Hepatocyte (in vitro differentiated cells): ENCODE measurements around the gene MCMBP. TPM values are rescaled to one million over a fixed set of nuclear protein-coding genes. Genes with fewer than 3 reads are reported as not detected.

Experiments used
- DNase-seq: peaks from one replicate; pipeline ENCODE4 v3.0.0-alpha.2; 2016; ENCODE audit warnings: low spot score
- H2AFZ ChIP-seq: fragments of 200-600 bp; sonication (generic); 2 replicates; pipeline ENCODE4 v1.6.0; 2016; ENCODE audit warnings: antibody characterized with exemption, mild to moderate bottlenecking
- H3K27ac ChIP-seq: fragments of 200-600 bp; sonication (generic); 2 replicates; pipeline ENCODE4 v1.5.1; 2016; ENCODE audit warnings: mild to moderate bottlenecking
- H3K27me3 ChIP-seq: fragments of 200-600 bp; sonication (generic); 2 replicates; pipeline ENCODE4 v1.6.1; 2016
- H3K36me3 ChIP-seq: fragments of 200-600 bp; sonication (generic); replicated peaks from 2 replicates; pipeline ENCODE4 v1.5.1; 2016; ENCODE audit warnings: low read depth; ENCODE audit not compliant: insufficient read depth
- H3K4me1 ChIP-seq: fragments of 200-600 bp; sonication (generic); 2 replicates; pipeline ENCODE4 v1.5.1; 2016; ENCODE audit warnings: mild to moderate bottlenecking, moderate library complexity; ENCODE audit not compliant: insufficient read depth
- H3K4me2 ChIP-seq: fragments of 200-600 bp; sonication (generic); 2 replicates; pipeline ENCODE4 v1.6.0; 2016
- H3K4me3 ChIP-seq: fragments of 200-600 bp; sonication (generic); 2 replicates; pipeline ENCODE4 v1.5.1; 2016; ENCODE audit warnings: mild to moderate bottlenecking
- H3K79me2 ChIP-seq: fragments of 200-600 bp; sonication (generic); 2 replicates; pipeline ENCODE4 v1.6.0; 2017; ENCODE audit warnings: mild to moderate bottlenecking
- H3K9me2 ChIP-seq: fragments of 200-600 bp; sonication (generic); replicated peaks from 2 replicates; pipeline ENCODE4 v1.6.0; 2017; ENCODE audit warnings: mild to moderate bottlenecking; ENCODE audit not compliant: insufficient read depth
- H3K9me3 ChIP-seq: fragments of 200-600 bp; sonication (generic); 2 replicates; pipeline ENCODE4 v1.5.1; 2016; ENCODE audit warnings: low read depth, mild to moderate bottlenecking
- H4K20me1 ChIP-seq: fragments of 200-600 bp; sonication (generic); 2 replicates; pipeline ENCODE4 v1.6.0; 2016; ENCODE audit warnings: mild to moderate bottlenecking; ENCODE audit not compliant: insufficient read depth, poor library complexity, severe bottlenecking
- CTCF ChIP-seq: fragments of 200-600 bp; sonication (generic); IDR thresholded peaks from 2 replicates; pipeline ENCODE4 v1.5.1; 2016; ENCODE audit warnings: antibody characterized with exemption, mild to moderate bottlenecking; ENCODE audit not compliant: poor library complexity
- EZH2 ChIP-seq: fragments of 200-600 bp; sonication (generic); IDR thresholded peaks from 2 replicates; pipeline ENCODE4 v1.6.1; 2016; ENCODE audit warnings: antibody characterized with exemption, mild to moderate bottlenecking, borderline replicate concordance
- EZH2phosphoT487 ChIP-seq: fragments of 200-600 bp; sonication (generic); IDR thresholded peaks from one replicate; pipeline ENCODE4 v1.6.1; 2018; ENCODE audit warnings: antibody characterized with exemption, mild to moderate bottlenecking, low read depth, moderate library complexity; ENCODE audit not compliant: unreplicated experiment, severe bottlenecking
- WGBS: methylation state at CpG from one replicate; pipeline ENCODE4 v1.1.6; 2016; ENCODE audit warnings: low lambda C conversion rate; ENCODE audit errors: missing lambda C conversion rate; 5-methylcytosine and 5-hydroxymethylcytosine counted together
- polyA plus RNA-seq: library from polyadenylated mRNA; unstranded; fragments of >200 nt; fragmentation: Nextera tagmentation; extraction: Ambion mirVana; gene quantifications from 2 replicates; pipeline ENCODE4 v1.2.1, GENCODE V29; 2016
- total RNA-seq: library from RNA; depleted of rRNA; stranded (reverse); fragments of >200 nt; gene quantifications from 2 replicates; pipeline ENCODE4 v1.2.3, GENCODE V29; 2014

MCMBP gene
- total and polyA plus RNA-seq, 2 experiments from 2014 or later: 33.8 to 36.1 TPM

DNA sequence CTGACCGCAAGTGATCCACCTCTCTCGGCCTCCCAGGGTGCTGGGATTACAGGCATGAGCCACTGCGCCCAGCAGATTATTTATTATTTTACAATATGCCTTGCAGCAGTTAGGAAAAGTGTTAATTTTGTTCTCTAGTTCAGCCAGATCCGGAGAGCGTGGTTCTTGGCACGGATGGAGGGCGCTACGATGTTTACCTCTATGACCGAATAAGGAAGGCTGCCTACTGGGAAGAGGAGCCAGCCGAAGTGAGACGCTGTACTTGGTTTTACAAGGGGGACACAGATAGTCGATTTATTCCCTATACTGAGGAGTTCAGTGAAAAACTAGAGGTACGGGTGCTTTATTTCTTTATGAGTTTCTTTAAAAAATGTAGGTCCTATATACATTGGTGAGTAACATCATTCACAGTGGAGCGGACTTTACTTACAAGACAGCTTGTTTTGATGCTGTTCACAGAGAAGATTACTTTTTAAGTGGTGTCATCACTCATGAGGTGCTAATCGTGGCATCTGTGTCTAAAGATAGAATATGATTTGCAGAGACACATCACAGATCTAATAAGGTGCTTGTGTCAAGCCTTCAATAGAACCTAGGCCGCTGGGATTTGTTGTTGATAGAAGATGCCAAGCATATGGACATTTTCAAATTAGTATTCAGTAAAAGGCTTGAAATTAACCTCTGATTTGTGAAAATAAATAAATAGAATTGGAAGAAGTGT is 31.5 kb upstream of the MCMBP start:
- H3K36me3 ChIP-seq: peaks cover 3% of the 10 kb centered on the region
- H3K4me2 ChIP-seq: no peak overlapping the region
- H3K9me2 ChIP-seq: no peaks in the 10 kb centered on the region
- H3K4me1 ChIP-seq: no peaks in the 10 kb centered on the region
- TF ChIP-seq CTCF (no peak), EZH2 (no peak), EZH2phosphoT487 (no peak)
- H3K4me3 ChIP-seq: no peak overlapping the region
- WGBS: 93% methylated on average over 16 of the region's 16 CpGs
- no peak overlapping the region for H3K27ac ChIP-seq
- H3K79me2 ChIP-seq: peaks cover 49% of the 10 kb centered on the region
- H3K9me3 ChIP-seq: no peaks in the 10 kb centered on the region
- no peaks in the 10 kb centered on the region for H3K27me3 ChIP-seq
- DNase-seq: no peak
- H4K20me1 ChIP-seq: peaks cover 4% of the 10 kb centered on the region
- H2AFZ ChIP-seq: no peak overlapping the region

GRCh38 chr10:119898577-119898976 is 25.9 kb upstream of the MCMBP start:
- Histone ChIP-seq H3K4me1 (peaks cover 31% of the 10 kb centered on the region), H3K4me3 (no peak overlapping the region), H4K20me1 (peaks cover 43% of the 10 kb centered on the region), H2AFZ (no peak overlapping the region), H3K9me2 (no peaks in the 10 kb centered on the region), H3K4me2 (no peak overlapping the region), H3K27ac (no peak overlapping the region), H3K36me3 (no peaks in the 10 kb centered on the region), H3K9me3 (no peaks in the 10 kb centered on the region), H3K79me2 (peaks cover 92% of the 10 kb centered on the region), H3K27me3 (no peaks in the 10 kb centered on the region)
- 97% methylated on average over 4 of the region's 4 CpGs for WGBS
- TF ChIP-seq CTCF: no peak
- no peak for TF ChIP-seq EZH2phosphoT487
- TF ChIP-seq EZH2: no peak
- no peak for DNase-seq

DNA sequence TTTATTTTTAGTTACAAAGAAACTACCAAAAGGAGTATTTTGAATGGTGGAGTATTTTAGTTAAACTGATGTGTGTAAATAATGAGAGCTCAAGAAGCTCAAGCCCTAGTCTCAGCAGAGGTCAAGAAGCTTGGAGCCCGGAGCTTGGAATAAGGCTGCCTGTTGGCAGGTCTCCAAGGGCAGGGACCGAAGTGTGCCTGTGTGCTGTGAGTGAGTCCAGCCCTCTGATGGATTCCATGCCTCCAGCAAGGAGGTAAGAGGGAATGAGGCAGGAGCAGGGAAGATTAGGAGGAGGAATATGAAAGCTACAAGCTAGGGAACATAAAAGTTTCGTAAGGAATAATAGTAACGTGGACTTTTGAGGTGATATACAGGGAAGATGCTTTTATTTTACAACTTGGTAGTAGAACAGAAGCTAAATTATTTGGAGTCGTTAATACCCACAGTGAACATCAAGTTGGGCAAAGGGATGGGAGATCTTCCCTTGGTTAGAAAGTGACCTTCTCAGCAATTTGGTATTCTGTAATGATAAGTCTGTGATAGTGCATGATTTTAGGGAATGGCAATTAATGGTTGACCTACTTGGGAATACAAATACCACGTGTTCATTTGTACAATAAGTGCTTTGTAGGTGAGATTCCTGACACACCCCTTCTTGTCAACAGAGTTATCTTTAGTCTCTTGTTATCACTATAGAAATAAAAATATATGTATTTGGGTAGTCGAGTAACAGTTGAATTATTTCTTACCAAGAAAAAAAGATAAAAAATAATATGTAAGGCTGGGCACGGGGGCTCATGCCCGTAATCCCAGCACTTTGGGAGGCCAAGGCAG is 24.5 kb upstream of the MCMBP start:
- Histone ChIP-seq H3K27me3 (no peaks in the 10 kb centered on the region), H3K4me3 (no peak overlapping the region), H3K27ac (peak overlapping the region; percentile 56), H4K20me1 (peaks cover 43% of the 10 kb centered on the region), H3K4me1 (peaks cover 32% of the 10 kb centered on the region), H3K9me2 (no peaks in the 10 kb centered on the region), H2AFZ (no peak overlapping the region), H3K4me2 (peak overlapping the region; percentile 47), H3K36me3 (no peaks in the 10 kb centered on the region), H3K79me2 (peaks cover 88% of the 10 kb centered on the region), H3K9me3 (no peaks in the 10 kb centered on the region)
- 73% methylated on average over 9 of the region's 9 CpGs for WGBS
- peak; percentile 59 for DNase-seq
- TF ChIP-seq EZH2: no peak
- no peak for TF ChIP-seq EZH2phosphoT487
- TF ChIP-seq CTCF: no peak
